Activated CD4-positive, alpha-beta T cell treated with anti-CD3 and anti-CD28 coated beads, Interleukin-2, Interleukin-4, amounts not matched to agents 100 ng/mL and 50 ng/mL, durations not matched to agents 16 hours and 8 hours (primary cell): ENCODE measurements around the gene ALCAM.
"Not testable (repeated sequence)": the region's sequence is repeated elsewhere in the genome, so short reads cannot be mapped to it uniquely, and the experiment has no call there.

Experiments
- DNase-seq: peaks from one replicate; pipeline ENCODE4 v3.0.0-alpha.2; 2020; ENCODE audit warnings: low spot score

The ALCAM gene

DNA sequence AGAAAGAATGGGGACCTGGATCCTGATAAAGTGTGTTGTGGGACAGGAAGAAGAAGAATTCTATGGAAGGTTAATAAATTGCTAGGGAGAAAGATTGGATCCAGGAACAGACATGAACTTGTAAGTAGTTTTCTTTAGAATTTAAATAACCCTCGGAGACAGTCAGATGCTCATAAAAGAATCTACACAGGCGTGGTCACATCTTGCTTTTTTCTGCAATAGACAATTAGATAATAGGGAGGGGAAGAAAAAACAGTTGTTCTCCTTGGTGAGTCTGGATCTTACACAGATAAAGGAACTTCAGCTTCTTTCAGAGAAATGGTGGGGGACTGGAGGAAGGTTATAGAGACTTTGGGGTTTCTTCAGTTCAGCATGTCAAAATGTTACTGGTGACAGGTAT is 232.6 kb downstream of the ALCAM start:
- no peak for DNase-seq

DNA sequence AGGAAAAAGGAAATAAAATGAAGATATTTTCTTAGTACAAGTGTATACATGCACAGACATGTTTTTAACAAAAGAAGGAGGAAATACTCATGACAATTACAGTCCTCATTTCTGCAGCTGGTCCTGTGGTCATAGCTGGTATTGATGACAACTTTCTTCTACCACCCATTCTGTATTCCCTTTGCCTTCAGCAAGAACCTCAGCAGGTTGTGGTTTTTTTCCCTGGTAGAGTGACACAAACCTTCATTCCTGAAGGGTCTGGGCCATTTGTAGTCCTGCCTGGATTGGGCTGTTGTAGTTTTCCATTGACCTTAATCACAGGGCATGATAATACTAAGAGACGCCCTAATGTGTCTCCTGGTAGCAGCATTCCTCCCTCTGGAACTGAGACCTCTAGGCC is 235.0 kb downstream of the ALCAM start:
- DNase-seq, result not testable (repeated sequence)

DNA sequence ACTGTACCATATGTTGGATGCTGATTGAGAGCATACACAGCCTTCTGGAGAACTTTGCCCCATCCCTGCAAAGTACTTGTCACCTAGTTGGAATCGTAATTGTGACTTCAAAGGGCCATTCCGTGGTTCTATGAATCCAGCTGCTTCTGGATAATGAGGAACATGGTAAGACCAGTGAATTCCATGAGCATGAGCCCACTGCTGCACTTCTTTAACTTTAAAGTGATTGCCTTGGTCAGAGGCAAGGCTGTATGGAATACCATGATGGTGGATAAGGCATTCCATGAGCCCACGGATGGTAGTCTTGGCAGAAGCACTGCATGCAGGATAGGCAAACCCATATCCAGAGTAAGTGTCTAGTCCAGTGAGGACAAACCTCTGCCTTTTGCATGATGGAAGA is 235.6 kb downstream of the ALCAM start:
- DNase-seq, result not testable (repeated sequence)

DNA sequence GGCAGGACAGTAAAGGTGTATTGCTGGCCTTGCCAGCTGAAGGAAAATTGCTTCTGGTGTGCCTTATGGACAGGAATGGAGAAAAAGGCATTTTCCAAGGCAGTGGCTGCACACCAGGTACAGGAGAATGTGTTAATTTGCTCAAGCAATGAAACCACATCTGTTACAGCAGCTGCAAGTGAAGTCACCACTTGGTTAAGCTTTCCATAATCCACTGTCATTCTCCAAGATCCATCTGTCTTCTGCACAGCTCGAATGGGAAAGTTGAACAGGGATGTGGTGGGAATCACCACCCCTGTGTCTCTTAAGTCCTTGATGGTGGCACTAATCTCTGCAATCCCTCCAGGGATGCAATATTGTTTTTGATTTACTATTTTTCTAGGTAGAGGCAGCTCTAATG is 236.8 kb downstream of the ALCAM start:
- DNase-seq, result not testable (repeated sequence)

DNA sequence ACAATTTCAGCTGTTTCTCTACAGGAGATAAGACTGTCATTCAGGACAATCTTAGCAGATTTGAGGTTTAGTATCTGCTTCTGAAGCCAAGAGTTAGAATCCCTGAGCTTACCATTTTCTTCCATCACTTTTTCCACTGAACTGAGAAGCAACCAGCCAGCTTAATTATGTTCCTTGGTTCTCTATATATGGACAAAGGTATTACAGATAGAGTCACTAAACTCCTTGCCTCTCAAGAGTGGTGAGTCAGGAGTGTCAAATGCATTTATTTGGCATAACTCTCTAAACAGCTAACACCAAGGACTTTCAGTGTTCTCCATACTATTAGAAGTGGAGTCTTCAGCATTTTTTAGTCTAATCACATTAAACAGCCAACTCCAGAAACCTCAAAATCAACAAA is 239.3 kb downstream of the ALCAM start:
- no peak for DNase-seq

DNA sequence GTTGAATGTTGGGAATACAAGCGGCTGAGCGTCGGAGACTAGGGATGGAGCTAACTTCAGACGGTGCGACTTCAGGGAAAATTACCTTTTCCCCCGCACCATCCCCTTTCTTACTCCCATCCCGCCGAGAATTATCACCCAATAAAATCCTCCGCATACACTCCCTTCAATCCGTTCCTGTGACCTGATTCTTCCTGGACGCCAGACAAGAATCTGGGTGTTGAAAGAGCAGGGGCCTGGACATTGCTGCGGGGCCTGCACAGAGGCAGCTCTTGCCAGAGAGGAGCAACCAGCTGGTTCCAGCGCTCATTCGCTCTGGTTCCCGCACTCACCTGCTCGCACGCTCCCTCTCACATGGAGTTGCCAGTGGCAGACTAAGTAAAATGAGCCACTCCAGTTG is 241.9 kb downstream of the ALCAM start:
- DNase-seq, result no peak

DNA sequence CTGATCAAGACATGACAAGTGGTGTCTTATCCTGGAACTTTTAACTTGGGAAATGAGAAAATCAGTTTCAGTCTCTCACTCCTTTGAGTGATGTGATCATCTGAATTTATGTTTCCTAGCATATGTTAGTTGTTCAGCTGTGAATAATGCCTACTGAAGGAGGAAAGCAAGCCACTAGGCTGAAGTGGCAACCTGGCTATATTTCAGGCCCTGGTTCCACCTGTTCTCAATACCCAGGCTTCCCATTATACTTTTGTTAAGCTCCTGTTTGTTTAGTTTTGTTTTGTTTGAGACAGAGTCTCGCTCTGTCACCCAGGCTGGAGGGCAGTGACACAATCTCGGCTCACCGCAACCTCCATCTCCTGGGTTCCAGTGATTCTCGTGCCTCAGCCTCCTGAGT is 243.8 kb downstream of the ALCAM start:
- DNase-seq, result no peak

DNA sequence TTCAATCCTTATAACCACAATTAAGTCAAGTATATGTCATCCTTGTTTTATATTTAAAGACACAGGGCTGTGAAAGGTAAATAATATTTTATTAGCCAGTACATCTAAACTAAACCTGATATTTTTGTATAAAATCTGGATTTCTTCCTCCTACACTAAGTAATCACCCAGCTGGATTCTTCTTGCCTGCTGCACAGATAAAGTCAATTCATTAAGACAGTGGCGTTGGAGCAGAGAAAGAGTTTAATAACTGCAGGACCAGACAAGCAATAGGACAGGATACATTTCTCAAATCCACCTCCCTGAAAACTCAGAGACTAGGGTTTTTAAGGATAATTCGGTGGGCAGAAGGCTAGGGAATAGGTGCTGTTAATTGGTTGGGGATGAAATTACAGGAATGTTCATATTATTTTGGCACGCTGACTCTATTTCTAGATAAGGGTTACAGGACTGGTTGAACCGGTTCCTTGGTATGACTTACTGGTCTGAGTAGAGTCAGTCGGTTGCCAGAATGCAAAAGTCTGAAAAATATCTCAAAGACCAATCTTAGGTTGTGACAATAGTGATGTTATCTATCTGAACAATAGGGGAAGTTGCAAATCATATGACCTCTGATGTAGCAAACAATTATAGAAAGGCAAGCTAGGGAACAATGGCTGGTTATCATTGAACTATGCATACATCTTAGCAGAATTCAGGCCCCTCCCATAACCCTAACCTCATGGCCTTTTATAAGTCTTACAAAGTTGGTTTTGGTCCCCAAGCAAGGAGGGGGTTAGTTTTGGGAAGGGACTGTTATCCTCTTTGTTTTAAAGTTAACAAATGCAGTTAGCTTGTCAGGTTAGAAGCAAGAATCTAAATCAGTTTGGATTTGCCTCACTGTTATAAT is 244.8 kb downstream of the ALCAM start:
- no peak for DNase-seq

DNA sequence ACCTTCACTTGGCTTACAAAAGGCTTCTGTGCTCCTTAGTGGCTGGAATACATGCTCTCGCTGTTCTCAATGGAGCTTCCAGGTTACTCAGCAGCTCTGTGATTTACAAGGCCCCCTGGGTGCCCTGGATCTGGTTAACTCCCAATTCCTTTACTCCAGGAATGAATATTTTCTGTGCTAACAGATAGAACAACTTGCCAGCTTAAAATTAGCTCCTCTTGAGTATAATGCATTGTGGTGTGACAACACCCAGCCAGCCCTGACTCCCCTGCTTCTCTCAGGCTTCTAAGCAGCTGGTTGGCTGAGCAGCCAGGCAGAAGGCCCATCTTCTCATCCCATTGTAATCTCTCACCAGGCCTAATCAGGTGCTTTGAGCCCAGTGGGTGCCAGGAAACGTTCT is 246.4 kb downstream of the ALCAM start:
- DNase-seq, result no peak

DNA sequence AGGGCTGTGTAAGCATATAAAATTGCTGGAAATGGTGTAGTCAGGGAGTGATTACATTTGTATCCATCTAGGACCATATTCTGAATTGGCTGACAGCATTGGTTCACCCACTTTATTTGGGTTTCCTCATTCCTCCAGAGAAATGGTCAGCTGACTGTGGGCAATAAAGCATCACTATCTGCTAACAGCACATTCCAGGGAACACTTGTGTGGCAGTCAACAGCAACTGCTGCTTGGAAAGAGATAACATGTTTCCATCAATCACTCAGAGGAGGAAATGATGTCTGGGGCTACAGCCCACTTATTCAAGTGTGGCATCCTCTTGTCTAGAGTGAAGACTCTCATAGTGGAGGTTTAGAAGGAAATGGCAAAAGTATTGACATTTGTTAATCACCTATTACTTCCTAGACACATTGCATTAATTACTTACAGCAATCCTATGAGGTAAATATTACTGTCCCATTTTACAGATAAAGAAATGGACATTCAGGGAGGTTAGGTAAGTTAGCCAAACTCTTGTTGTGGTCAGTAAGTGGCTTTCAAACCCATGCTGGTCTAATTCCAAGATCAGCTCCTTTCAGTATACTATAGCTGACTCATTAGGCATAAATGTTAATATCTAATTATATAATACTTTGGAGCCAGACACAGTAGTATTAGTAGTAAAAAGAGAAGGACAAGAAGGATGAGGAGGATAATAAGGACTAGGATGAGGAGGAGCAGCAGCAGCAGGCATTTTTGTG is 247.8 kb downstream of the ALCAM start:
- no peak for DNase-seq

DNA sequence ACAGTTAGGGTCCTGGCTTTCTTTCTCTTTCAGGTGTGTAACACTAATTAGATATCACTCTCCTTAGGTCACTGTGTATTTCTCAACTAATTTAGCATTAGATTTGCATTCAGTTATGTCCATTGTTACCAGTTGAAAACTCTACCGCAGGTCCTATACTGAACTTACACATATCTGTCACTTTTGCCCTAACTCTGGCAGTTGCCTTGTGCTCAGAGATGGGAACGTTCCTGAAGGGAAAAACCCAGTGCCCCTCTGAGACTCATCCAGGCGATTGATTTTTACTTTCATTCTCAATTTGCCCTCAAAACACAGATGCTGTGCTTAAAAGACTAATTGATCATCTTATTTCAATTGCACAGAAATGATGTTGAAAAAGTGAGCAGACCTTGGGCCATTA is 249.1 kb downstream of the ALCAM start:
- no peak for DNase-seq

DNA sequence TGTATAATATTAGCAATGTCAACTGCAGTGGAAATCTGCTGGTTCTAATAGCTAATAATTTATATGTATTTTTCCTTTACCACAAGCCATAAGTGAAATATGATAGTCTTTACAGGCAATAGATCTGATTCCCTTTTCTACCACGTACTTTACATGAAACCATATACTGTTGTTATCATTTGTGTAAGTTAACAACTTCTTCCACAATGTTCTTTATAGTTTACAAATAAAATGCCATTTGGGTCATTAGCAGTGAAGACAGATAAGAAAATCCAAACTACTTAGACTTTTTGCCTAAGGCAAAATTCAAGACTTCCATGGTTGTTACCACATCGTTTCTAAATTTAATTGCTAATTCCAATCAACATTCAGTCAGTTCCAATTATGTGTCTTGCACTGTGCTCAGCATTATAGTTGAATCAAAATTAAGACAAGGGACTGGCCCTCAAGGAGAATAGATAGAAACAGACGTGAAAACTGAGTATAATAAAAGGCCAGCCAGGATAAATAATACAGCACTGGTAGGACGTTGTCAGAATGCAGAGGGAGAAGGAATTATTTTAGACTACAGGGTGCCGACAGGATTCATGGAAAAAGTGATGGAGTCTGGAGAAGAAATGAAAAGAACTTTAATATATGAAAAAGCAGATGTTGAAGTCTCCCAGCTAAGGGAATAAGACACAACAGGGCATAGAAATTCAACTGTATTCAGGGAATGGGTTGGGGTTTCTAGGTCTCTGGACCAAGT is 249.8 kb downstream of the ALCAM start:
- DNase-seq, result no peak

DNA sequence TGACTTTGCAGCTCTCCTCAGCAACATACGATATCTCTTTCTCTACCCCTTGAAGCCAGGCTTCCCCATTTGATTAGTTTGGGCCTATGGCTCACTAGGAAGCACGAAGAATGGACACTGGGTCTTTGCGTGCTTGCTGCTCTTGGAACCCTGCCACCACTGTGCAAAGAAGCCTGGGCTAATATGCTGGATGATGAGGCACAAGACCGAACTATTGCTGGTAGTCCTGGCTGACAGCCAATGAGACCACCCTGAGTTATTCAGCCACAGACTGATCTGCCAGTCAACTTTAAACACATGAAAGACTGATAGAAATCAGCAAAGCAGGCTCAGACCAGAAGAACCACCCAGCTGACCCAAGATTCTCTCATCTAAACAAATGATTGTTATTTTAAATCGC is 251.8 kb downstream of the ALCAM start:
- no peak for DNase-seq

DNA sequence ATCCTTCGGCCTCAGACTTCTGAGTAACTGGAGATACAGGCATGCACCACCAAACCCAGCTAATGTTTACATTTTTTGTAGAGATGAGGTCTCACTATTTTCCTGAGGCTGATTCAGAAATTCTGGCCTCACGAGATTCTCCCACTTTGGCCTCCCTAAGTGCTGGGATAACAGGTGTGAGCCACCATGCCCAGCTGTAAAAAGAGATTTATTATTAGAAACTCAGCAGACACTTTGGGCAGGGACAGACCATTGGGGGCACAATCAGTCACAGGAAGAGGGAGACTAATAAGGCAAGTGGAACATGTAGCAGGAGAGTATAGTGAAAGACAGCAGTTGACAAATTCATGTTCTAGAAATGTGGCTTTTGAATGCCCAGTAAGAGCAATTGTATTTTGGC is 252.9 kb downstream of the ALCAM start:
- no peak for DNase-seq

DNA sequence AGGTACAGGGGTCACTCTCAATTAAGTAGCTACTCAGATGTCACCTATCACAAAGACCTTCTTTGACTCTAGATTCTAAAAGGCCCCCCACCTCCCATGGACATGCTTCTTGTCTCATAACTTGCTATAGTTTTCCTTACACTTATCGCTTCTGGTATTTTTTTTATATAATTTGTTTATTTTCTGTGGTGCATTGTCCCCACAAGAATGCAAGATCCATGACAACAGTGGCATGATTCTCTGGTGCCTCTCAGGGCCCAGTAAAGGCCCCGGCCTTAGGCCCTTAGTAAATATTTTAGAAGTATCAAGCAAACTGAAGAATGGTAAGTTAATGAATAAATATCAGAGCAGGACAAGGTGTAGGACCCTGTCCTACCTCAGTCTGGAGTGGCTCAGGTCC is 253.5 kb downstream of the ALCAM start:
- DNase-seq, result no peak

DNA sequence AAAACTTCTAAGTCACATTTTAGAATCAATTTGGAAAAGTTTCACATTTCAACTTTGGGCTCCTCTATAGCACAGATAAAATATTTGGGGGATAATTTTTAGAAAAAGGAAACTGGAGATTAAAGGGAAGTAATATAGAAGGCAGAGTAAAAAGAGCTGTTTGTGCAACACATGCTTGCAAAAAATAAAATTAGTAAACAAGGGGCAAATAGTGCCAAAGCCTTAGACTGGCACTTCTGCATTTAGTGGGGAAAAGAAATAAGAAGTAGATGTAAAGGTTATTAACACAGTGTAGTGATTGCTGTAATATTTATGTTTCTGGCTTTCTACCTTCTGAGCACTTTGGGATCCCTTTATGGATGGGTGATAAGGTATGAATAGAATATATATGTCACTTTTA is 255.5 kb downstream of the ALCAM start:
- no peak for DNase-seq
